HG02759 (cell line): ENCODE measurements around the gene CCNC.
A peak's percentile ranks its signal among the peaks of the same experiment; 100 is the strongest.
"Not testable (repeated sequence)": the region's sequence is repeated elsewhere in the genome, so short reads cannot be mapped to it uniquely, and the experiment has no call there.

ENCODE experiments used
- ATAC-seq: cut with Tn5 transposase; IDR thresholded peaks from one replicate; pipeline ENCODE4 v1.9.1; 2021; ENCODE audit warnings: mild to moderate bottlenecking, moderate library complexity; ENCODE audit not compliant: unreplicated experiment

The CCNC gene

DNA sequence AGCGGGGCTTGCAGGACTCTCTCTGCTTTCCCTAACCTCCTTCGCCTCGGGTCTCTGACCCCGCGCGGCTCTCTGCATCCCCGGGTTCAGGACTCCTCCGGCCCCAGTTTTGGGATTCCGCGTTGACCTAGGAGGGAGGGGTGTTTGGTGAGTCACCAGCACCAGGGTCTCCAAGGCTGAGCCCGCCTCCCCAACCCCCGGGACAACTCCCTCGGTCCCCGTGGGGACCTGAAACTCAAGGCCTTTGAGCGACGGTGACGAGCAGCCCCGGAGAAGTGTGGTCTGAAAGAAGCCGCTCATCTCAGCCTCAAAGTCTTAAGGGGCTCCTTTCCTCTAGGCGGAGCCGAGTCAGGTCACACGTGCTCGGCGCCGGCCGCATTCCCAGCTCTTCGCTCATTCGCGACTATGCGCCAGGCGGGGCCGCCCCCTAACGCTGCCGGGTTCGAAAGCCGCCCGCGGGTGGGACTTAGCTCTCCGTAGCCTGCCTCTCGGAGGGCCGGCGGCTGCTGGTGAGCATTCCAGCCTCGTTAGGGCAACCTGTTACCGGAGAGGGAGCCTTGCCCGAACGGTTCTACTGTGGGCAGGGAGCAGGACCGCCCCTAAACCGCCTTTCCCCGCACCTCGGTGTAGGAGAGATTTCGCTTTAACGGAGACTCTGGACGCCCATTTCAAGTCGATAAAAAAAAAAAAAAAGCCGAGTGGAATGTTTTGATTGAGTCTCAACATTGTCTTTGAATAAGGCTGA, 35.1 kb upstream of the CCNC start:
- ATAC-seq = peak; percentile 52

- ATAC-seq = peak; percentile 13
Observed at GRCh38 chr6:99602520-99603420, 34.3 kb upstream of the CCNC start.

DNA sequence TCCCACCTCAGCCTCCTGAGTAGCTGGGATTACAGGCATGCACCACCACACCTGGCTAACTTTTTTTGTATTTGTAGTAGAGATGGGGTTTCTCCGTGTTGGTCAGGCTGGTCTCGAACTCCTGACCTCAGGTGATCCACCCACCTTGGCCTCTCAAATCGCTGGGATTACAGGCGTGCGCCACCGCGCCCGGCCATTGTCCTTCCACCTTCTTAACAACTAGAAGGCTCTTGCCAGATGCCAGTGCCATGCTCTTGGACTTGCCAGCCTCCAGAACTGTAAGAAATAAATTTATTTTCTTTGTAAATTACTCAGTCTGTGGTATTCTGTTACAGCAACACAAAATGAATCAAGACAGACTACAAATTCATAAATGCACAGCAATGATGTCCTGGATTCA, 26.2 kb upstream of the CCNC start:
- ATAC-seq = not testable (repeated sequence)

- no peak for ATAC-seq
Observed at GRCh38 chr6:99592900-99593299, 24.4 kb upstream of the CCNC start.

GRCh38 chr6:99591673-99592364, 23.4 kb upstream of the CCNC start:
- no peak for ATAC-seq

DNA sequence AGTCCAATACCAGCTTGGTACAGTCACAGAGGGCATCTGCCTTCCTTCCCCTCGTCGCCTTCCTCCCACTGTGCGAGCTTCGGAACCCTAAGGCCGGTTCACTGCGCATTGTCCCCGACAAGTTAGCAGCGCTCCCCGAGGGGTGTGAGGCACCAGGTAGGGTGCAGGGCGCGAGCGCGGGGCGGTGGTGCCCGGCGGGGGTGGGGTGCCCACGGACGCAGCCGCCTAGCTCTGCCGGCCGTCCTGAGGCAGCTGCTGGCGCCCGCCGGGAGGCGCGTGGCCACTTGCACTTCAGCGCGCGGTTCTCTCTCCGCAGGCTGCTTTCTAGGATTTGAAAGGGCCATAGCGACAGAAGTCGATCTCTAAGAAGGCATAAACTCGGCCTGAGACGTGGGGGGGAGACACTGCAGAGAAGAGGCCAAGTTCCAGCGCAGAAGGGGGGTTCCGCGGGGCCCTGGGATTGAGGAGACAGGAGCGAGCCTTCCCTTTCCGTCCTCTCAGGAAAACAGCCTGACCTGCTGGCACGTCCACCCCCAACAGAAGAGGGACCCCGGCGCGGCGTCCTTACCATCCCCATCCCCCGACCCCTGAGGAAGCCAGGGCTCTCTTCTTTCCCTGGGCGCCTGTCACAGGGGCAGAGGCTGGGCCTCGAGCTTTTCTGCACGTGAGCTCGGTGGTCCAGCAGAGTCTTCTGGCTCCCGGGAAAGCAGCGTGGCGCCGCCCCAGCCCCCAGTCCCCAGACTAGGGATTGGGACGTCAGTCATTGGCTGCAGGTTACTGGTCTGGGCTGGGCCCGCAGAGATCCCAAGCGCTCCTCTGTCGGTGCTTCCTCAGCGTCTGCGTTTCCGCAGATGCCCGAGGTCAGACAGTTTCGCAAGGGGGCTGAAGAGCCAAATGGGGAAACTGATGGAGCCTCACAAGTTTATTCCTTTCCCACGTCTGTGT, 22.5 kb upstream of the CCNC start:
- ATAC-seq = no peak

DNA sequence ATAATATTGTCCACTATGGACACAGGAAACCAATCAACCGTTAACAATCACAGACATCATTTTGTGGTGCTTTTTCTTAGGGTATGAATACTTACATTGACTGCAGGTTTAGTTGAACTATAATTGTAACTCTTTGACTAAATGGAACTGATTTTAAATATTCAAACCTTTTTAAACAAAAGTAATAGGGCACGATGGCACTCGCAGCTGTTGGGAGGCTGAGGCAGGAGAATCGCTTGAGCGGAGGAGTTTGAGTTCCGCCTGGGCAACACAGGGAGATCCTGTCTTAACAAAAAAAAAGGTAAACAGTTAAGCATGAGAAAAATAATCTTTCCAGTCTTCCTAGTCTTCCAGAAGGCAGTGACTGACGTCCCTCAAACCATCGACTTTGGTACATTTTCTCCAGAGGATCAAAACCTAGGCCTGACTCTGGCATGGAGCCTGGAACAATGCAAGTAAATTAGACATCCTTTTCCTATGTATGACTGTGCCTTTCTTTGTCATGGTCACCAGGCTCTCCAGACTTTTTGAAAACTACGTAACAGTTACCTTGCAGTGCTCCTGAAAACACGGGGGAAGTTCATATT, 21.5 kb upstream of the CCNC start:
- ATAC-seq = no peak

DNA sequence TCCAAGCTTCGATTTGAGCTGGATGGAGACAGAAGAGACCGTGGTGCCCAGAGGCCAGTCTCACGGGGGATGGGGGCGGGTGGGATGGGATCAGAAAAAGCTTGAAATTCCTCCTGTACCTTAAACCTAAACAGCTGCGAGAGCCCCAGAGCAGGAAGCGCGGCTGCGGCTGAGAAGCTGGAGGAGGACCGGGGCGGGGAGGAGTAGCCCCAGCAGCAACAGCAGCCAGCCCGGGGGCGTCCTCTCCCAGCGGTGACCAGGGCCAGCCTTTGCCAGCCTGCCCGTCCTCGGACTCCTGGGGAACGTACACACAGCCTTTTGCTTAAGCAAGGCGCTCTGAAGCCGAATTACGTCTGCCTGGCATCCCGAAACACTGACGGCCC, 20.8 kb upstream of the CCNC start:
- ATAC-seq = peak; percentile 20

DNA sequence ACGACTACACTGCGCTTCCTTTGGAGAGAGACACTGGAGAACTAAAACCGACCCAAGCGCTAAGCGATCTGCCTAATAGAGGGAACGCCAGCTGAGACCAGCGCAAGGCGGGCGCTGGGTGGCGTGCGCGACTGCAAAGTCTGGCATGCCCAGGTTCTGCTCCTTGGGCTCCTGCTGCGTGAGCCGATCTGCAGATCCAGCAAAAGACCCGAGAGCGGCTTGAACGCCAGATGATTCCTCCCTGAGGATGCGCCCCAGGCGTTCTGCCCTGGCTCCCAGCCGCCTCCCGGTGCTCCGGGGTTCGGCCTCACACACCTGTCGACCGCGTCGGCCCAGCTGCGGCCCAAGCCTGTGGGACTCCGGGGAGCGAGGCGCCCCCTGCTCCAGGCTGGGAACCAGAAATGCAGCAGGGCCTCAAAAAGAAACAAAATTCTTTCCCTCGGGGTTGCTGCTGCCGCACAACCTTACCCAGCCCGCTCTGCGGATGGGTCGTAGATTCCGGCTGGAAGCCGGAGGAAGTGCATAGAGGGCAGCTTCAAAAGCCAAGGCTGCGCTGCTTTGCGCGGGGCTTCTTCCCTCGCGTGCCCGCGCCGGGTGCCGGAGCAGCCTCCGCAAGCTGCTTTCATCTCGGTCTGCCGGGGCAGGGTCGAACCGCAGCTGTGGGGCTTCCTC, 20.3 kb upstream of the CCNC start:
- peak; percentile 95 for ATAC-seq

DNA sequence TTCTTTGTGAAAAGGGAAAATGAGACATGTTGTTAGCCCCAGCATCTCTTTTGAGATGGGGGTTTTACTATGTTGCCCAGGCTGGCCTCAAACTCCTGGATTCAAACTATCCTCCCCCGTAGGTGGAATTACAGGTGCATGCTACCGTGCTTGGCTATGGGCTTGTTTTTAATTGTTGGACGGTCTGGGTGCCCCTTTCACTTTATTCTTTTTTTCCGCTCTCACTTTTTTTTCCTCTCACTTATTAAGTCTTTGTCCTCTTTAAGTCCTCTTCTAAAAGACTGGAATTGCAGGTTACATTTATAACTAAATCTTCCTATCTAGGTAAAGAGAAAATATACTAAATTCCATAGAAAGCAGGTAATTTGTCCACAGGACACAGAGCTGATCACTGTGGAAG, 19.3 kb upstream of the CCNC start:
- ATAC-seq = no peak

DNA sequence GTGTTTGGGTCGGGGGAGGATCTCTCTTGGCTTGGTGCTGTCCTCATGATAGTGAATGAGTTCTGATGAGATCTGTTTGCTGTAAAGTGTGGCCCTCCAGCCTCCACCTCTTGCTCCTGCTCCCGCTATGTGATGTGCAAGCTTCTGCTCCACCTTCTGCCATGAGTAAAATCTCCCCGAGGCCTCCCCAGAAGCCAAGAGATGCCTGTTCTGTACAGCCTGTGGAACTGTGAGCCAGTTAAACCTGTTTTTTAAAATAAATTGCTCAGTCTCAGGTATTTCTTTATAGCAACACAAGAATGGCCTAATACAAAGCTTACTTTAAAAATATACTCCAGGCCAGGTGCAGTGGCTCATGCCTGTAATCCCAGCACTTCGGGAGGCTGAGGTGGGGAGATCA, 11.3 kb upstream of the CCNC start:
- no peak for ATAC-seq

GRCh38 chr6:99575544-99576227, 7.2 kb upstream of the CCNC start:
- ATAC-seq = no peak

DNA sequence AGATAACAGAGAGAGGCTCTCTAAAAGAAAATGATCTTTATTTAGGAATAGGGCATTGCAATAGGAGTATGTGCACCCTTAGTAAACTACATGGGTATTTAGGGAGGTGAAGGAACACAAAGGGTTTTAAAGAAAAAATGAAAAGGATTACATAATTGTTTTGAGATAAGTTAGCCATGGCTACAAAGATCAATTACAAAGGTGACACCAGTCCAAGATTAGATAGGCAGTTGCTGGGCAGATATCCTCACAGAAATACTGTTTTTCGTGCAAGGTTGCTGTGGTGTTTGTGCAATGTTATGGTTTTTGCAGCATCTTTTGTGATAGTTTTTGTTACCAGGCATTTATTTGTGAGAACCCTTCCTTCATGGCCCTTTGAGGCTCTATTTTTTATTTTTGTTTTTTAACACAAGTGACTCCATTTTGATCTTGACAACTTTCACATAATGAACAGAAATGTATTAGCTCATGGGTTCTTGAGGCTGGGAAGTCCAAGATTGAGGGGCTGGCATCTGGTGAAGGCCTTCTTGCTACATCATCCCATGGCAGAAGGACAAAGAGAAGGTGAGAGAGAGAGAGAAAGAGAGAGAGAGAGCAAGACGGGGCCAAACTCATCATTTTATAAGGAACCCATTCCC, 5.6 kb upstream of the CCNC start:
- ATAC-seq = no peak

DNA sequence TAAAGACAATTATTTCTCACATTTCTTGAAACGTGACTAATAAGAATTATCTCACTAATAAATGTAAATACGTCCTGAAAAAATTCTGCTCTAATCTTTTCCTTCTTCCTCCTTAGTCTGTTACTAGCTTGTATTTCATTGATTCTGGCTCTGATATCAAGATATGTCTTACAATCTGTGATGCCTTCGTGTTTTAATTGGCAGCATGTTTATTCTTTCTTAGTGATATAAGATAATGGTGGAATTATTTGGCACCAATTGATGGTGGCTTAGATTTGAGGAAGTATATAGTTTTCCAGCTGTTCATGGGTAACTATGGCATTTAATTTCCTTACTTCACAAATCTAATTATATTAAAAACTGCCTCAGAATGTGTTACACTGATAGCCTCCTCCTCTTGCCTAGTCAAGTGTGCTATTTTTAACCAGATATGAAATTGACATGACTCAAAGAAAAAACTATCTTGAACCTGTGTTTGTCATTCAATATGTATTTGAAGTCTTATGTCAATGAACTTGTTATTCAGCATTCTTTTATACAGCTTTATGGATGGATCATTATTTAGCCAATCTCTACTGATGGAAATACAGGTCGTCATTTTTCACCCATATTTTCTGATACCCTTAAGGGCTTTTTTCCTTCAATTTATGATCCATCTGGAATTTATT, 5.3 kb downstream of the CCNC start:
- no peak for ATAC-seq

- no peak for ATAC-seq
Observed at GRCh38 chr6:99560668-99561067, 7.8 kb downstream of the CCNC start.

- ATAC-seq = no peak
Observed at GRCh38 chr6:99559057-99559456, 9.4 kb downstream of the CCNC start.

DNA sequence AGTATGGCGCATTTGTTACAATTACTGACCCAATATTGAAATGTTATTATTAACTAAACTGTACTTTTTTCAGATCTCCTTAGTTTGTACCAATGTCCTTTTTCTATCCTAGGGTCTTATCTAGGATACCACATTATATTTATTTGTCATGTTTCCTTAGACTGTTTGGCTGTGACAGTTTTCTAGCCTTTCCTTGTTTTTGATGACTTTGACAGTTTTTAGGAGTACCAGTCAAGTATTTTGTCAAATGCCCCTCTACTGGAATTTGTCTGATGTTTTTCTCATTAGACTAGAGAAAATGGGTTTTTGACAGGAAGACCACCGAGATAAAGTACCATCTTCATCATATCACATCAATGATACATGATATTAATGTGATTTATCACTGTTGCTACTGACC, 14.6 kb downstream of the CCNC start:
- ATAC-seq = no peak
